SK-N-SH (cell line): ENCODE measurements around the gene TUBGCP3. TPM values are rescaled to one million over a fixed set of nuclear protein-coding genes. Genes with fewer than 3 reads are reported as not detected.

Experiments used
- CTCF ChIA-PET: fragments of 300-600, 350-600 bp; formaldehyde crosslinking; extraction: SDS; loops from one replicate; lab custom pipeline; 2021; lab: Yijun Ruan, JAX
- POLR2A ChIA-PET: fragments of 350-600 bp; sonication (Branson Sonifier 250); formaldehyde crosslinking; extraction: SDS; loops from one replicate; lab custom pipeline; 2020; ENCODE audit warnings: antibody characterized with exemption, inconsistent platforms; lab: Yijun Ruan, JAX
- DNase-seq: peaks from one replicate; pipeline ENCODE4 v3.0.0; 2012
- H2AFZ ChIP-seq: fragments of 200-600 bp; sonication (generic); 2 replicates; pipeline ENCODE4 v1.8.1; 2016; ENCODE audit warnings: antibody characterized with exemption, mild to moderate bottlenecking, low read depth
- H3F3A ChIP-seq: fragments of 200-600 bp; sonication (generic); replicated peaks from 2 replicates; pipeline ENCODE3; 2016; ENCODE audit warnings: antibody characterized with exemption, mild to moderate bottlenecking; ENCODE audit not compliant: insufficient read depth
- H3K27ac ChIP-seq, 2 experiments: fragments of 200-500 bp in 1 of 2; fragments of 200-600 bp in 1 of 2; sonication (Bioruptor generic) in 1 of 2; sonication (generic), shearing (Covaris generic) in 1 of 2; 2 replicates each; pipeline versions ENCODE4 v1.5.1 to v1.6.1; 2014 to 2016; ENCODE audit warnings: low read depth in 2 of 2, inconsistent platforms in 1 of 2, low read length in 1 of 2, mild to moderate bottlenecking in 1 of 2, mixed read lengths in 1 of 2
- H3K27me3 ChIP-seq: fragments of 200-600 bp; sonication (generic), shearing (Covaris generic); 2 replicates; pipeline ENCODE4 v1.6.1; 2016; ENCODE audit warnings: mixed run types; ENCODE audit not compliant: insufficient read depth
- H3K36me3 ChIP-seq, 2 experiments: fragments of 200-500 bp in 1 of 2; fragments of 200-600 bp in 1 of 2; sonication (Bioruptor generic) in 1 of 2; sonication (generic) in 1 of 2; replicated peaks in 1 of 2; 2 replicates each; pipeline versions ENCODE3 to v1.5.1; 2014 to 2016; ENCODE audit warnings: low read length in 1 of 2, mild to moderate bottlenecking in 1 of 2; ENCODE audit not compliant: insufficient read depth in 2 of 2, control insufficient read depth in 1 of 2
- H3K4me1 ChIP-seq, 2 experiments: fragments of 200-500 bp in 1 of 2; fragments of 200-600 bp in 1 of 2; sonication (Bioruptor generic) in 1 of 2; sonication (generic), shearing (Covaris generic) in 1 of 2; 2 replicates each; pipeline versions ENCODE4 v1.5.1 to v1.6.1; 2014 to 2016; ENCODE audit warnings: low read depth in 1 of 2, low read length in 1 of 2, mixed run types in 1 of 2; ENCODE audit not compliant: insufficient read depth in 2 of 2, control insufficient read depth in 1 of 2
- H3K4me2 ChIP-seq: fragments of 200-600 bp; sonication (generic), shearing (Covaris generic); 2 replicates; pipeline ENCODE4 v1.6.1; 2017; ENCODE audit warnings: mixed run types
- H3K4me3 ChIP-seq, 2 experiments: fragments of 200-500 bp in 1 of 2; fragments of 200-600 bp in 1 of 2; sonication (Bioruptor generic) in 1 of 2; sonication (generic), shearing (Covaris generic) in 1 of 2; 2 replicates each; pipeline versions ENCODE4 v1.5.1 to v1.8.1; 2014 to 2016; ENCODE audit warnings: low read depth in 2 of 2, inconsistent platforms in 1 of 2, low read length in 1 of 2, mild to moderate bottlenecking in 1 of 2, mixed read lengths in 1 of 2, moderate library complexity in 1 of 2
- H3K79me2 ChIP-seq: fragments of 200-600 bp; sonication (generic); 2 replicates; pipeline ENCODE4 v1.8.1; 2017; ENCODE audit warnings: mild to moderate bottlenecking; ENCODE audit not compliant: insufficient read depth
- H3K9ac ChIP-seq: fragments of 200-600 bp; sonication (generic); 2 replicates; pipeline ENCODE4 v1.6.1; 2017; ENCODE audit warnings: mixed run types
- H3K9me2 ChIP-seq: fragments of 200-600 bp; sonication (generic); 2 replicates; pipeline ENCODE4 v1.6.1; 2017; ENCODE audit warnings: mixed run types
- H3K9me3 ChIP-seq: fragments of 200-600 bp; sonication (generic); 2 replicates; pipeline ENCODE4 v1.6.1; 2017; ENCODE audit warnings: mixed run types, mild to moderate bottlenecking, moderate library complexity
- H4K20me1 ChIP-seq: fragments of 200-600 bp; sonication (generic); 2 replicates; pipeline ENCODE4 v1.6.1; 2017; ENCODE audit warnings: mild to moderate bottlenecking, mixed run types; ENCODE audit not compliant: insufficient read depth
- CHD2 ChIP-seq: fragments of 150-350 bp; IDR thresholded peaks from 2 replicates; pipeline ENCODE4 v1.6.1; 2018; ENCODE audit warnings: low read length; ENCODE audit not compliant: partially characterized antibody
- FOXJ3 ChIP-seq: sonication (generic); formaldehyde crosslinking; IDR thresholded peaks from 2 replicates; pipeline ENCODE4 v1.5.1; 2020; ENCODE audit warnings: mild to moderate bottlenecking, missing genetic modification reagents
- GATA2 ChIP-seq: sonication (generic); formaldehyde crosslinking; IDR thresholded peaks from 2 replicates; pipeline ENCODE4 v1.5.0; 2020; ENCODE audit warnings: mild to moderate bottlenecking, missing genetic modification reagents
- MXI1 ChIP-seq: IDR thresholded peaks from 2 replicates; pipeline ENCODE4 v1.6.1; 2012; ENCODE audit warnings: mild to moderate bottlenecking, low read depth, low read length, improper control_type of control experiment
- NRF1 ChIP-seq: IDR thresholded peaks from 2 replicates; pipeline ENCODE4 v1.6.1; 2012; ENCODE audit warnings: low read depth, mild to moderate bottlenecking, low read length
- RCOR1 ChIP-seq: fragments of 150-350 bp; IDR thresholded peaks from 2 replicates; pipeline ENCODE4 v1.6.1; 2017; ENCODE audit warnings: antibody characterized with exemption, low read length
- TCF12 ChIP-seq: IDR thresholded peaks from 2 replicates; pipeline ENCODE4 v1.4.0; 2012
- TEAD4 ChIP-seq: IDR thresholded peaks from 2 replicates; pipeline ENCODE4 v1.4.0; 2012; ENCODE audit warnings: mild to moderate bottlenecking, borderline replicate concordance; ENCODE audit not compliant: insufficient read depth
- WGBS: methylation state at CpG from one replicate; pipeline ENCODE4 v1.1.6; 2017; ENCODE audit warnings: low lambda C conversion rate; 5-methylcytosine and 5-hydroxymethylcytosine counted together
- polyA plus RNA-seq, 3 experiments: library from polyadenylated mRNA; depleted of rRNA; stranded (reverse); fragments of >200 nt; gene quantifications; 2 replicates each; pipeline ENCODE4 v1.2.3, GENCODE V29; 2012
- TF ChIP-seq, protein P1 (sequence below): IDR thresholded peaks from 2 replicates; pipeline ENCODE4; 2012
- TF ChIP-seq, protein P2 (sequence below): fragments of 150-350 bp; IDR thresholded peaks from 2 replicates; pipeline ENCODE4 v1.6.1; 2017; ENCODE audit warnings: antibody characterized with exemption, low read length, low read depth, borderline replicate concordance
- TF ChIP-seq, protein P3 (sequence below): IDR thresholded peaks from 2 replicates; pipeline ENCODE4 v1.6.1; 2012; ENCODE audit warnings: mild to moderate bottlenecking, low read depth, low read length, moderate library complexity
- TF ChIP-seq, protein P4 (sequence below): fragments of 150-350 bp; IDR thresholded peaks from 2 replicates; pipeline ENCODE4 v1.6.1; 2016; ENCODE audit warnings: mild to moderate bottlenecking, low read depth, low read length
- TF ChIP-seq, protein P5 (sequence below): IDR thresholded peaks from 2 replicates; pipeline ENCODE4 v1.4.0; 2012; ENCODE audit warnings: low read depth, borderline replicate concordance

Gene TUBGCP3
- polyA plus RNA-seq, 1 of the 3 experiments (the other 2 are of a cell fraction), result 16.8 TPM

DNA sequence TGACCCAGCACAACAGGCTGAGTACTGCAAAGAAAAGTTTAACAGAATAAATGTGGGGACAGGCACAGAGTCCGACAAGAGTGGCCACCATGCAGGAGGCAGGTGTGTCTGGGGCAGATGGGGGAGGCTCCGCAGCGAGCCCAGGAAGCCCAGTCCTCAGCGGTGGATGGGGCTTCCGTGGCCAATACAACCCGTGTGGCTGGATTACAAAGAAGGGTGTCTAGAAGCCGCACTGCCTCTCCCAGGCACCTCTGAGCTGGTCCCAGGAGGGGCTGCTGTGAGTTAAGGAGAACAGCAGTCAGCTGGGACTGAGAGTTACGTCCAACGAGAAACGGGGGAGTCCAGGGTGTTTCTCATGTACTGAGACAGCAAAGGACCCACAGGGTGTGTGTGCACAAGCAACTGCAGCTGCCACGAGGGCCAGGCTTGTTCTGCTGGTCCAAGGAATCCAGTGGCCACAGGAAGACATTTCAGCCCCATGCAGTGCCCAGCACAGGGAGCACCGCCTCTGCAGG is 141.5 kb downstream of the TUBGCP3 start:
- Histone ChIP-seq H3K9ac (no peak overlapping the region), H3K9me2 (no peaks in the 10 kb centered on the region), H3K36me3 (no peaks in the 10 kb centered on the region), H3K27me3 (peaks cover 49% of the 10 kb centered on the region), H3K4me1 (no peaks in the 10 kb centered on the region; a peak in 1 of 4 replicates), H2AFZ (no peak overlapping the region), H4K20me1 (no peaks in the 10 kb centered on the region), H3K4me2 (no peak overlapping the region), H3K9me3 (no peaks in the 10 kb centered on the region), H3F3A (no peaks in the 10 kb centered on the region), H3K79me2 (no peaks in the 10 kb centered on the region), H3K27ac (no peak overlapping the region), H3K4me3 (no peak overlapping the region)
- 48% methylated on average over 12 of the region's 12 CpGs for WGBS
- peak; percentile 24 for DNase-seq
- ChIA-PET CTCF (interaction anchor here (1.1 to 4.8 kb wide), 2 partner anchors 66 to 972 kb away, joined by 3 to 81 read pairs; no protein-coding TSS in a partner anchor), POLR2A (no interaction called here)
- no peak for TF ChIP-seq CHD2
- TF ChIP-seq, protein P1, sequence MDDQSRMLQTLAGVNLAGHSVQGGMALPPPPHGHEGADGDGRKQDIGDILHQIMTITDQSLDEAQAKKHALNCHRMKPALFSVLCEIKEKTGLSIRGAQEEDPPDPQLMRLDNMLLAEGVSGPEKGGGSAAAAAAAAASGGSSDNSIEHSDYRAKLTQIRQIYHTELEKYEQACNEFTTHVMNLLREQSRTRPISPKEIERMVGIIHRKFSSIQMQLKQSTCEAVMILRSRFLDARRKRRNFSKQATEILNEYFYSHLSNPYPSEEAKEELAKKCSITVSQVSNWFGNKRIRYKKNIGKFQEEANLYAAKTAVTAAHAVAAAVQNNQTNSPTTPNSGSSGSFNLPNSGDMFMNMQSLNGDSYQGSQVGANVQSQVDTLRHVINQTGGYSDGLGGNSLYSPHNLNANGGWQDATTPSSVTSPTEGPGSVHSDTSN, result no peak
- TF ChIP-seq TCF12, result no peak

DNA sequence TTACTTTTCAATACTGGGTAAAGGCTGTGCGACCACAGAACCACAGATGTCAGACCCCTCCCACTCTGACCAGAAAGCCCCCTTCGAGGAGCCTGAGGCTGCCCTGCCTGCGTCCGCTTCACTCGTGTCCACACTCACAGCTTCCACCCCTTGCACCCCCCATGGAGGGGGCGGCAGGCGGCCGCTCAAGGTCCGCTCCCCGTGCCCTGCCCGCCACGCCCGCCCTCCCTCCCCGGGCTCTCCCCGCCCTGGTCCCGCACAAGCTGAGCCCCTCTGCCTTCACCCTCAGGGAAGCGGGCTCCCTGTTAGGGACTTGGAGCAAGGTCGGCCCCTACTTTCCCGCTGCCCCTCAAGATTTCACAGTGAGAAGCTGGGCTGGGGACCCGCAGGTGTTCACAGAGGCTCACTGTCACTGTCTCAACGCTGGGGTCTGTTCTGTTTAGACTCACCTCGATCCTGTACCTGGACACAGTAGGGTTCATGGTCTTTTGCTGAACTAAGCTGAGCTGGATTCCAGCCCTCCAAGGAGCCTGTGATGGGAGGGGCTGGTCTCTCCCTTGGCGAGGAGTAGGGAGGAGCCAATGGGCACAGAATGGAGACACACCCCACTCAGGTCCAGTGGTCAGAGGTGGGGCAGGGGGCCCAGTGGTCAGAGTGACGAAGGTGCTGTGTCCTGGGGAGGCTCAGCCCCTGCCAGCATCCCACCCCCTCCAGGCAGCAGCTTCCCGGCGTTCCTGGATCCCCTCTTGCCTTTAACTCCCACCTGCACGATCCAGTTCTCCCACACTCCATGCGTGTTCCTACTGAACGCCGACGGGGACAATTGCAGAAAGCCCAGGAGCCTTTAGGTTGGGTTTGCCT is 142.3 kb downstream of the TUBGCP3 start:
- H3F3A ChIP-seq, result no peaks in the 10 kb centered on the region
- H3K79me2 ChIP-seq, result no peaks in the 10 kb centered on the region
- H3K9ac ChIP-seq, result no peak overlapping the region
- WGBS, result 35% methylated on average over 23 of the region's 31 CpGs
- H3K36me3 ChIP-seq, result no peaks in the 10 kb centered on the region
- no peaks in the 10 kb centered on the region for H3K9me2 ChIP-seq
- no peak overlapping the region for H3K4me3 ChIP-seq
- no peaks in the 10 kb centered on the region for H3K9me3 ChIP-seq
- no peaks in the 10 kb centered on the region; a peak in 1 of 4 replicates for H3K4me1 ChIP-seq
- POLR2A ChIA-PET, result no interaction called here
- peaks cover 55% of the 10 kb centered on the region for H3K27me3 ChIP-seq
- CTCF ChIA-PET, result interaction anchor here (1.1 to 4.8 kb wide), 4 partner anchors 24 to 972 kb away, joined by 3 to 81 read pairs (median 22); no protein-coding TSS in a partner anchor
- no peak overlapping the region for H2AFZ ChIP-seq
- DNase-seq, result peak; percentile 47
- H3K27ac ChIP-seq, result no peak overlapping the region
- TF ChIP-seq, protein P2, sequence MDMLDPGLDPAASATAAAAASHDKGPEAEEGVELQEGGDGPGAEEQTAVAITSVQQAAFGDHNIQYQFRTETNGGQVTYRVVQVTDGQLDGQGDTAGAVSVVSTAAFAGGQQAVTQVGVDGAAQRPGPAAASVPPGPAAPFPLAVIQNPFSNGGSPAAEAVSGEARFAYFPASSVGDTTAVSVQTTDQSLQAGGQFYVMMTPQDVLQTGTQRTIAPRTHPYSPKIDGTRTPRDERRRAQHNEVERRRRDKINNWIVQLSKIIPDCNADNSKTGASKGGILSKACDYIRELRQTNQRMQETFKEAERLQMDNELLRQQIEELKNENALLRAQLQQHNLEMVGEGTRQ, result no peak
- no peak for TF ChIP-seq TEAD4
- no peak for TF ChIP-seq CHD2
- TF ChIP-seq RCOR1, result no peak
- TF ChIP-seq NRF1, result no peak
- TF ChIP-seq, protein P3, sequence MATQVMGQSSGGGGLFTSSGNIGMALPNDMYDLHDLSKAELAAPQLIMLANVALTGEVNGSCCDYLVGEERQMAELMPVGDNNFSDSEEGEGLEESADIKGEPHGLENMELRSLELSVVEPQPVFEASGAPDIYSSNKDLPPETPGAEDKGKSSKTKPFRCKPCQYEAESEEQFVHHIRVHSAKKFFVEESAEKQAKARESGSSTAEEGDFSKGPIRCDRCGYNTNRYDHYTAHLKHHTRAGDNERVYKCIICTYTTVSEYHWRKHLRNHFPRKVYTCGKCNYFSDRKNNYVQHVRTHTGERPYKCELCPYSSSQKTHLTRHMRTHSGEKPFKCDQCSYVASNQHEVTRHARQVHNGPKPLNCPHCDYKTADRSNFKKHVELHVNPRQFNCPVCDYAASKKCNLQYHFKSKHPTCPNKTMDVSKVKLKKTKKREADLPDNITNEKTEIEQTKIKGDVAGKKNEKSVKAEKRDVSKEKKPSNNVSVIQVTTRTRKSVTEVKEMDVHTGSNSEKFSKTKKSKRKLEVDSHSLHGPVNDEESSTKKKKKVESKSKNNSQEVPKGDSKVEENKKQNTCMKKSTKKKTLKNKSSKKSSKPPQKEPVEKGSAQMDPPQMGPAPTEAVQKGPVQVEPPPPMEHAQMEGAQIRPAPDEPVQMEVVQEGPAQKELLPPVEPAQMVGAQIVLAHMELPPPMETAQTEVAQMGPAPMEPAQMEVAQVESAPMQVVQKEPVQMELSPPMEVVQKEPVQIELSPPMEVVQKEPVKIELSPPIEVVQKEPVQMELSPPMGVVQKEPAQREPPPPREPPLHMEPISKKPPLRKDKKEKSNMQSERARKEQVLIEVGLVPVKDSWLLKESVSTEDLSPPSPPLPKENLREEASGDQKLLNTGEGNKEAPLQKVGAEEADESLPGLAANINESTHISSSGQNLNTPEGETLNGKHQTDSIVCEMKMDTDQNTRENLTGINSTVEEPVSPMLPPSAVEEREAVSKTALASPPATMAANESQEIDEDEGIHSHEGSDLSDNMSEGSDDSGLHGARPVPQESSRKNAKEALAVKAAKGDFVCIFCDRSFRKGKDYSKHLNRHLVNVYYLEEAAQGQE, result no peak
- TF ChIP-seq, protein P4, sequence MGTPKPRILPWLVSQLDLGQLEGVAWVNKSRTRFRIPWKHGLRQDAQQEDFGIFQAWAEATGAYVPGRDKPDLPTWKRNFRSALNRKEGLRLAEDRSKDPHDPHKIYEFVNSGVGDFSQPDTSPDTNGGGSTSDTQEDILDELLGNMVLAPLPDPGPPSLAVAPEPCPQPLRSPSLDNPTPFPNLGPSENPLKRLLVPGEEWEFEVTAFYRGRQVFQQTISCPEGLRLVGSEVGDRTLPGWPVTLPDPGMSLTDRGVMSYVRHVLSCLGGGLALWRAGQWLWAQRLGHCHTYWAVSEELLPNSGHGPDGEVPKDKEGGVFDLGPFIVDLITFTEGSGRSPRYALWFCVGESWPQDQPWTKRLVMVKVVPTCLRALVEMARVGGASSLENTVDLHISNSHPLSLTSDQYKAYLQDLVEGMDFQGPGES, result no peak
- TF ChIP-seq, protein P5, sequence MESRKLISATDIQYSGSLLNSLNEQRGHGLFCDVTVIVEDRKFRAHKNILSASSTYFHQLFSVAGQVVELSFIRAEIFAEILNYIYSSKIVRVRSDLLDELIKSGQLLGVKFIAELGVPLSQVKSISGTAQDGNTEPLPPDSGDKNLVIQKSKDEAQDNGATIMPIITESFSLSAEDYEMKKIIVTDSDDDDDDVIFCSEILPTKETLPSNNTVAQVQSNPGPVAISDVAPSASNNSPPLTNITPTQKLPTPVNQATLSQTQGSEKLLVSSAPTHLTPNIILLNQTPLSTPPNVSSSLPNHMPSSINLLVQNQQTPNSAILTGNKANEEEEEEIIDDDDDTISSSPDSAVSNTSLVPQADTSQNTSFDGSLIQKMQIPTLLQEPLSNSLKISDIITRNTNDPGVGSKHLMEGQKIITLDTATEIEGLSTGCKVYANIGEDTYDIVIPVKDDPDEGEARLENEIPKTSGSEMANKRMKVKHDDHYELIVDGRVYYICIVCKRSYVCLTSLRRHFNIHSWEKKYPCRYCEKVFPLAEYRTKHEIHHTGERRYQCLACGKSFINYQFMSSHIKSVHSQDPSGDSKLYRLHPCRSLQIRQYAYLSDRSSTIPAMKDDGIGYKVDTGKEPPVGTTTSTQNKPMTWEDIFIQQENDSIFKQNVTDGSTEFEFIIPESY, result no peak
- no peak for TF ChIP-seq GATA2 (CRISPR knock-in tag)
- no peak for TF ChIP-seq FOXJ3 (CRISPR knock-in tag)
- no peak for TF ChIP-seq MXI1
- H4K20me1 ChIP-seq, result no peaks in the 10 kb centered on the region
- no peak overlapping the region for H3K4me2 ChIP-seq
